ACC112 (cell line): ENCODE data around the gene TRIM45.

Experiments used
- H2AFZ ChIP-seq: fragments of 200-600 bp; sonication (generic); one replicate; pipeline ENCODE4 v1.6.0; 2017; ENCODE audit warnings: antibody characterized with exemption, low read length; ENCODE audit not compliant: unreplicated experiment
- H3K27ac ChIP-seq: fragments of 200-600 bp; sonication (generic); 2 replicates; pipeline ENCODE4 v1.5.1; 2014; ENCODE audit warnings: low read depth, mild to moderate bottlenecking, antibody characterized with exemption, low read length, moderate library complexity
- H3K27me3 ChIP-seq: fragments of 200-600 bp; sonication (generic); 2 replicates; pipeline ENCODE4 v1.6.1; 2014; ENCODE audit warnings: mild to moderate bottlenecking, antibody characterized with exemption, low read length, moderate library complexity, mixed read lengths; ENCODE audit not compliant: insufficient read depth
- H3K36me3 ChIP-seq: fragments of 200-600 bp; sonication (generic); 2 replicates; pipeline ENCODE4 v1.6.1; 2016; ENCODE audit warnings: mild to moderate bottlenecking, antibody characterized with exemption, low read length, moderate library complexity, mixed read lengths; ENCODE audit not compliant: insufficient read depth
- H3K4me1 ChIP-seq: fragments of 200-600 bp; sonication (generic); one replicate; pipeline ENCODE4 v1.6.1; 2016; ENCODE audit warnings: low read length, mixed read lengths; ENCODE audit not compliant: insufficient read depth, unreplicated experiment, control insufficient read depth
- H3K4me3 ChIP-seq: fragments of 200-600 bp; sonication (generic); 2 replicates; pipeline ENCODE4 v1.5.1; 2014; ENCODE audit warnings: mild to moderate bottlenecking, low read depth, low read length
- H3K79me2 ChIP-seq: fragments of 200-600 bp; sonication (generic); one replicate; pipeline ENCODE4 v1.6.0; 2016; ENCODE audit warnings: low read length; ENCODE audit not compliant: control insufficient read depth, unreplicated experiment, insufficient read depth

TRIM45 gene

GRCh38 chr1:117147341-117147831 is 25.8 kb upstream of the TRIM45 start:
- H3K79me2 ChIP-seq, result no peaks in the 10 kb centered on the region
- no peaks in the 10 kb centered on the region for H3K27me3 ChIP-seq
- H2AFZ ChIP-seq, result no peak overlapping the region
- no peak overlapping the region for H3K4me3 ChIP-seq
- peaks cover 23% of the 10 kb centered on the region for H3K4me1 ChIP-seq
- H3K36me3 ChIP-seq, result no peaks in the 10 kb centered on the region
- H3K27ac ChIP-seq, result peak overlapping the region; percentile 83

- H3K36me3 ChIP-seq, result no peaks in the 10 kb centered on the region
- H2AFZ ChIP-seq, result peak overlapping the region; percentile 10
- no peaks in the 10 kb centered on the region for H3K27me3 ChIP-seq
- peaks cover 23% of the 10 kb centered on the region for H3K4me1 ChIP-seq
- peak overlapping the region; percentile 25; the same call in 1 of the 2 replicates for H3K4me3 ChIP-seq
- H3K27ac ChIP-seq, result peak overlapping the region; percentile 83
- no peaks in the 10 kb centered on the region for H3K79me2 ChIP-seq
Measured at GRCh38 chr1:117146575-117147340, 25.2 kb upstream of the TRIM45 start.

GRCh38 chr1:117146072-117146471 is 24.5 kb upstream of the TRIM45 start:
- Histone ChIP-seq H3K4me3 (no peak overlapping the region), H3K36me3 (no peaks in the 10 kb centered on the region), H3K79me2 (no peaks in the 10 kb centered on the region), H3K27ac (peak overlapping the region; percentile 83; the same call in 1 of the 2 replicates), H3K4me1 (peaks cover 23% of the 10 kb centered on the region), H3K27me3 (no peaks in the 10 kb centered on the region), H2AFZ (no peak overlapping the region)

GRCh38 chr1:117143871-117144270 is 22.3 kb upstream of the TRIM45 start:
- Histone ChIP-seq H3K79me2 (no peaks in the 10 kb centered on the region), H2AFZ (no peak overlapping the region), H3K36me3 (no peaks in the 10 kb centered on the region), H3K27ac (no peak overlapping the region), H3K27me3 (no peaks in the 10 kb centered on the region), H3K4me1 (peaks cover 23% of the 10 kb centered on the region), H3K4me3 (no peak overlapping the region)

GRCh38 chr1:117143172-117143571 is 21.6 kb upstream of the TRIM45 start:
- Histone ChIP-seq H3K4me3 (no peak overlapping the region), H3K4me1 (peaks cover 23% of the 10 kb centered on the region), H3K27me3 (no peaks in the 10 kb centered on the region), H3K27ac (no peak overlapping the region), H2AFZ (no peak overlapping the region), H3K36me3 (no peaks in the 10 kb centered on the region), H3K79me2 (no peaks in the 10 kb centered on the region)

GRCh38 chr1:117142200-117142599 is 20.7 kb upstream of the TRIM45 start:
- Histone ChIP-seq H3K27ac (no peak overlapping the region), H3K4me3 (no peak overlapping the region), H3K79me2 (no peaks in the 10 kb centered on the region), H3K36me3 (no peaks in the 10 kb centered on the region), H3K4me1 (peaks cover 13% of the 10 kb centered on the region), H3K27me3 (no peaks in the 10 kb centered on the region), H2AFZ (no peak overlapping the region)

GRCh38 chr1:117138561-117138960 is 17.0 kb upstream of the TRIM45 start:
- Histone ChIP-seq H3K4me1 (no peaks in the 10 kb centered on the region), H3K79me2 (no peaks in the 10 kb centered on the region), H3K27ac (no peak overlapping the region), H3K4me3 (no peak overlapping the region), H3K36me3 (no peaks in the 10 kb centered on the region), H2AFZ (no peak overlapping the region), H3K27me3 (no peaks in the 10 kb centered on the region)

- Histone ChIP-seq H3K27me3 (no peaks in the 10 kb centered on the region), H3K36me3 (no peaks in the 10 kb centered on the region), H3K79me2 (no peaks in the 10 kb centered on the region), H3K4me1 (no peaks in the 10 kb centered on the region), H2AFZ (no peak overlapping the region), H3K27ac (no peak overlapping the region), H3K4me3 (no peak overlapping the region)
Measured at GRCh38 chr1:117138106-117138505, 16.6 kb upstream of the TRIM45 start.

GRCh38 chr1:117137281-117137855 is 15.8 kb upstream of the TRIM45 start:
- Histone ChIP-seq H2AFZ (no peak overlapping the region), H3K4me3 (no peak overlapping the region), H3K27me3 (no peaks in the 10 kb centered on the region), H3K79me2 (no peaks in the 10 kb centered on the region), H3K36me3 (no peaks in the 10 kb centered on the region), H3K27ac (no peak overlapping the region), H3K4me1 (no peaks in the 10 kb centered on the region)

- Histone ChIP-seq H3K36me3 (no peaks in the 10 kb centered on the region), H2AFZ (no peak overlapping the region), H3K27me3 (no peaks in the 10 kb centered on the region), H3K4me3 (no peak overlapping the region), H3K4me1 (no peaks in the 10 kb centered on the region), H3K79me2 (no peaks in the 10 kb centered on the region), H3K27ac (no peak overlapping the region)
Measured at GRCh38 chr1:117136749-117137148, 15.2 kb upstream of the TRIM45 start.

GRCh38 chr1:117135329-117135728 is 13.8 kb upstream of the TRIM45 start:
- Histone ChIP-seq H3K36me3 (no peaks in the 10 kb centered on the region), H3K4me1 (no peaks in the 10 kb centered on the region), H3K79me2 (no peaks in the 10 kb centered on the region), H3K4me3 (no peak overlapping the region), H3K27me3 (no peaks in the 10 kb centered on the region), H3K27ac (no peak overlapping the region), H2AFZ (no peak overlapping the region)
